GM12874 (cell line): ENCODE results near the gene JCHAIN.

Source experiments
- TF ChIP-seq, protein P1 (sequence below): IDR thresholded peaks from 2 replicates; pipeline ENCODE4 v1.5.1; 2011; ENCODE audit warnings: low read depth, mild to moderate bottlenecking, control low read depth, low read length, moderate library complexity; ENCODE audit not compliant: insufficient read depth

The JCHAIN gene

DNA sequence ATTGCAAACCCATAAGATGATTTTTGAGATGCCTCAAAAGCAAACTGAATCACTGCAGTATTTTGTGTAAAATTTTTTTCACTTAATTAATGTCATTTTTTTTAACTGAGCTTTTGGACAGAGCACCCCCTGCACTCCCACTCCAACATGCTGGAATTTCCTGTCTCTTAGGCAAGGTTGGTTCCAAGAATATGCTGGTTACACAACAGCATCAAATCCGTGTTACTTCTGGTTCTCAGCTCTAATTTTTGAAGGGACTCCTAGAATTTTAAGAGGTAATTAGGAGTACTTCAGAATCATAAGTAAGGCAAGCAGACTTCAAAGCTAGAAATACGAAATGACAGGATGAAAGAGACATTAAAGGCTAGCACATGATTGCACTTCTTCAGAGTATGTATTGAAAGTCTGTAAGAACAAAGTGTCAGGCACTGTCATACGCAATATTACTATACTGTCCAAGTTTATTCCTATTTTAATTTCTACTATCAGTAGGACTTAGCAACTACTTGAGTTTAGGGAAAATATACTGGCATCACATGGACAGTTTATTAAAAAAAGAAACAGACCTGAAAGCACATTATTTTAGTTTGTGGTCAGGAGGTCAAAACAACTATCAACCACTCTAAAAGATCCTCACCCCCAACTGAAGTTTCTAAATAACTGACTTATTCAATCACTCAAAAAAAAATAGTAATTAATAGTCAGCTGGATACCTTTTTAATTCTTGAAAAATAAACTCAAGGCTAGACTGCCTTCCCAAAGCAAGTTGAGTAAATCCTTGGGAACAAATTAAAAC lies 1.6 kb upstream of the JCHAIN start:
- TF ChIP-seq, protein P1, sequence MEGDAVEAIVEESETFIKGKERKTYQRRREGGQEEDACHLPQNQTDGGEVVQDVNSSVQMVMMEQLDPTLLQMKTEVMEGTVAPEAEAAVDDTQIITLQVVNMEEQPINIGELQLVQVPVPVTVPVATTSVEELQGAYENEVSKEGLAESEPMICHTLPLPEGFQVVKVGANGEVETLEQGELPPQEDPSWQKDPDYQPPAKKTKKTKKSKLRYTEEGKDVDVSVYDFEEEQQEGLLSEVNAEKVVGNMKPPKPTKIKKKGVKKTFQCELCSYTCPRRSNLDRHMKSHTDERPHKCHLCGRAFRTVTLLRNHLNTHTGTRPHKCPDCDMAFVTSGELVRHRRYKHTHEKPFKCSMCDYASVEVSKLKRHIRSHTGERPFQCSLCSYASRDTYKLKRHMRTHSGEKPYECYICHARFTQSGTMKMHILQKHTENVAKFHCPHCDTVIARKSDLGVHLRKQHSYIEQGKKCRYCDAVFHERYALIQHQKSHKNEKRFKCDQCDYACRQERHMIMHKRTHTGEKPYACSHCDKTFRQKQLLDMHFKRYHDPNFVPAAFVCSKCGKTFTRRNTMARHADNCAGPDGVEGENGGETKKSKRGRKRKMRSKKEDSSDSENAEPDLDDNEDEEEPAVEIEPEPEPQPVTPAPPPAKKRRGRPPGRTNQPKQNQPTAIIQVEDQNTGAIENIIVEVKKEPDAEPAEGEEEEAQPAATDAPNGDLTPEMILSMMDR = no peak

DNA sequence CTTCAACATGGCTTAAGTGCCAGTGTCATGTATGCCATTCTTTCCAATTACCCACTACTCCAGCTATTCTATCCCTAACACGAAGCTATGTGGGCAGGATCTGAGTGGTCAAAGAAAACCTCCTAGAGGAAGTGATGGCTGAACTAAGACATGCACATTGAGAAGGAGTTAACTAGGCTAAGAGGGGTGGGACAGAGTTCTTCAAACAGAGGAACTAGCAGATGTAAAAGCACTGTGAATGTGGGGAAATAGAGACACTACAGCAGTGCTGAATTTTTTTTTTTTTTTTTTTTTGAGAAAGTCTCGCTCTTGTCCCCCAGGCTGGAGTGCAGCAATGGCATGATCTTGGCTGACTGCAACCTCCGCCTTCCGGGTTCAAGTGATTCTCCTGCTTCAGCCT lies 6.2 kb downstream of the JCHAIN start:
- TF ChIP-seq, protein P1 = no peak

GRCh38 chr4:70658418-70658817 lies 7.9 kb downstream of the JCHAIN start:
- TF ChIP-seq, protein P1 = no peak

- TF ChIP-seq, protein P1 = no peak
These were observed 9.0 kb downstream of the JCHAIN start for GRCh38 chr4:70657326-70657725.

GRCh38 chr4:70654605-70655011 lies 11.7 kb downstream of the JCHAIN start:
- TF ChIP-seq, protein P1 = no peak

DNA sequence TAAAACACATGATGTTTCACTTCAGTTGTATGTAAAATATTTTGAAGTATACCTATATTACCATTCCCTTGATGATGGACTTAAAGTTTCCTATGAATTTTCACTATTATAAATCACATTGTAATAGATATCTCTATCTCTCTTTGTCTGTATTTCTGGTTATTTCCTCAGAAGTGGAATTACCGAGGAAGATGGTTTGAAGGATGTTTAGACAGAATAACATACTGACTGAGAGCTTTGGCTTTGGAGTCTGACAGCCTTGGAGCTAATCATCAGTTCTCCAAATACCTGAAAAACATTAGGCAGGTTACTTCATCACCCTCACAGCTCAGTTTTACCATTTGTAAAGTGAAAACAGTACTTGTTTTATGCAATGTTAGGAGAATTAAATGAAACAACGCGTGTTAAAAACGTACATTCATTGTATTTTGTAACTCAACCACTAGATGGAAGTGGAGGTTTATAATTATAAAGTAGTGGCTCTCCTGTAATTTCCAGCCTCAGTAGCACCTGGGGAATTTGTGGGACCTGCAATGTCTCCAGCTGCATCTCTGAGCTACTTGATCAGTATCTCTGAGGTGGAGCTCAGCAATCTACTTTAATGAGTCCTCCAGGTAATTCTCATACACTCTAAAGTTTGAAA lies 14.3 kb downstream of the JCHAIN start:
- TF ChIP-seq, protein P1 = no peak

DNA sequence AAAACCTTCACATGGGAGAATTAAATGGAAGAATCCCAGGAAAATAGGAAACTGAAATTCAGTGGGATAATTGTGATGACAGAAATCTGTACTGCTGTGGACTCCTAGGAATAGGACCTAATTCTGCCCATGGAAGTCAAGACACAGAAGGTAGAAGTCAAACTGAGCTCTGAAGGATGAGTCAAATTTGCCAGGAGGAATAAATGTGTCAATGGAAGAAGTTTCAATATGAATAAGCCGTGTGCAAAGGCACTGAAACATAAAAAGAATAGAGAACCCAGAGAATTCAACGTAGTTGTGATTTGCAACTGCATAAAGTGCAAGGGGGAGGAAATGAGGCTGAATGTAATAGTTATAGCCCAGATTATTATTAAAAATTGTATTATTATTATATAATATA lies 26.1 kb downstream of the JCHAIN start:
- TF ChIP-seq, protein P1 = no peak
